Erythroblast (primary cell): ENCODE measurements around the gene LRRN3.

Experiments used
- GATA1 ChIP-seq: IDR thresholded peaks from 2 replicates; pipeline ENCODE4 v1.6.1; 2011; ENCODE audit warnings: low read depth, mild to moderate bottlenecking, control low read depth, low read length, moderate library complexity
- POLR2A ChIP-seq: IDR thresholded peaks from 2 replicates; pipeline ENCODE4 v1.6.1; 2011; ENCODE audit warnings: mild to moderate bottlenecking, low read length

DNA sequence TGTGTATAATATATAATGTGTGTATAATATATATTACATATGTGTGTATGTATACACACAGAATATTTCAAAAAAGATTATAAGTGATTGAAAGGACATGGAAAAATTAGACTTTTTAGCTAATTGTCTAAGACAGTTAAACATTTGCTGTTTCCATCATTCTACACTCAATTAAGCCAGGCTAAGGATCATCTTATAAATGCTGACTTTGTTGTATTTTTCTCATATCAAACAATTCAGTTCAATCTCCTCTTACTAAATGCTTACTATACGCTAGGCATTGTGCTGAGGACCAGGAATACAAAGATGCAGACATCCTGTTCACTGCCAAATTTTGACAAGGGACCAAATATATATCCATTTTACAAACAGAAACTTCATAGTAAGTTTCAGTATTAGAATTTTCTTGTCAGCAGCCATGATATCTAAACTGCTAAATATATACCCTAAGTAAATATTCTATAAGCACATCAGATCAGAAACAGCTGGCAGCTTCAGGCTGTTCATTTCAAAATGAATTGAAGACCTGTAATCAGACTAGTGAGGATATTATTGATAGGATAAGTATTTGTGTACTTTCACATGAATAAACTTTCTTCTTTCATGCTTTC lies 10.3 kb upstream of the LRRN3 start:
- TF ChIP-seq POLR2A (no peak), GATA1 (no peak)
